Activated naive CD4-positive, alpha-beta T cell treated with anti-CD3 and anti-CD28 coated beads, Interleukin-2, amount 50 U/mL, for 72 hours (primary cell): ENCODE data around the gene CFL2. TPM values are rescaled to one million over a fixed set of nuclear protein-coding genes. Genes with fewer than 3 reads are reported as not detected.
"Not testable (repeated sequence)": the region's sequence is repeated elsewhere in the genome, so short reads cannot be mapped to it uniquely, and the experiment has no call there.

Experiments used
- ATAC-seq, 2 donors: fragments of 150-1000 bp; cut with Tn5 transposase; 2 replicates each; pipeline ENCODE4 v1.10.0; 2021; ENCODE audit warnings: mild to moderate bottlenecking in 2 of 2, moderate library complexity in 2 of 2
- DNase-seq, 2 donors: peaks; one replicate each; pipeline ENCODE4 v3.0.0; 2021 to 2022; ENCODE audit warnings: low spot score in 2 of 2
- H3K27ac Mint-ChIP-seq, 2 donors: one replicate each; pipeline ENCODE4 v1.8.0; 2022; ENCODE audit warnings: mild to moderate bottlenecking in 2 of 2, mixed read lengths in 2 of 2
- H3K36me3 Mint-ChIP-seq, 2 donors: one replicate each; pipeline ENCODE4 v1.8.0; 2022; ENCODE audit warnings: mixed read lengths in 2 of 2
- H3K9me3 Mint-ChIP-seq, 2 donors: one replicate each; pipeline ENCODE4 v1.8.0; 2022; ENCODE audit warnings: mixed read lengths in 2 of 2
- total RNA-seq, 2 donors: library from RNA; stranded (reverse); gene quantifications; one replicate each; pipeline ENCODE4 v1.2.3, GENCODE V29; 2022

Gene CFL2
- 1 to 10 TPM; 2.9 to 6.0 TPM for total RNA-seq

GRCh38 chr14:34714320-34715126 lies at the start of gene CFL2:
Gene CFL2 (minus strand): TSS chr14:34714593. CDS start chr14:34714540, 53 bp downstream.
- ATAC-seq, result peak; percentile 90 to 95
- H3K36me3 Mint-ChIP-seq, result peaks cover 9 to 10% of the 10 kb centered on the region in 2 donors

DNA sequence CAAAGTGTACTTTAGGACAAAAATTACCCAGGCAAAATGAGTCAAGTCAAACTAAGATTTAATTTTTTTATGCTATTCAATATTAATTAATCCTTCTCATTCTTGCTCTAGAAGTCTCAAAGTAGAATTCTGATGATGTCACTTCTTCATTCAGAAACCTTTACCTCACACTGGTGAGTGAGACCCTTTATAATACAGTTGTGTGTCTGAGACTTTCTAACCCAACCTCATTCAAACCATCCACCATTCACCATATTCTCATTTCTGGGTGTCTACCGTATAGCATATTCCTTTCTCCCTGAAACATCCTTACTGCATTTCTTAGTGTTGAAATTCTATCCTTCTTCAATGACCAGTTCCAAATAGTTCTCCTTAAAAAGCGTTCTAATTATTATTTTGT lies 40.8 kb upstream of the CFL2 start:
- Mint-ChIP-seq H3K9me3 (no peaks in the 10 kb centered on the region), H3K27ac (no peak overlapping the region), H3K36me3 (peaks cover 0 to 8% of the 10 kb centered on the region in 2 donors)
- no peak for ATAC-seq
- no peak for DNase-seq

More at GRCh38 chr14:34714320-34715126, at the start of gene CFL2:
- no peaks in the 10 kb centered on the region for H3K9me3 Mint-ChIP-seq
- H3K27ac Mint-ChIP-seq, result peak within 1 kb of the TSS; percentile 77 to 89
- DNase-seq, result peak; percentile 63 to 76

DNA sequence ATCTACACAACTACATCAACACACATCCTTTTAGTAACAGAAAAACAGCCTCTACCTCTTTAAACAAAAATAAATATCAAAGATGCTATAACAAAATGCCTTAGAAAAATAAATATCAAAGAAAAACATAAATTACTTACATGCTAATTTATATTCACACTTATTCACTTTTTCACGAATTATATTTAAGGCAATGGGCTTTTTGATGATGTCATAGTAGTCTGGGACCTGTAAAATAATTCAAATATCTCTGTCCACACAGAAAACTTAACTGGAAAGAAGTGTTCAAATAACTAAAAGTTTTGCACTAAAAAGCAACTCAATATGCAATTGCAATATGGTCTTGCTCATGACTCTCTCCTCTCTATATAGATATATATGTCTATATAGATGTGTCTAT lies 40.3 kb upstream of the CFL2 start:
- ATAC-seq, result no peak
- Mint-ChIP-seq H3K9me3 (no peaks in the 10 kb centered on the region), H3K36me3 (peaks cover 0 to 5% of the 10 kb centered on the region in 2 donors), H3K27ac (no peak overlapping the region)
- no peak for DNase-seq

DNA sequence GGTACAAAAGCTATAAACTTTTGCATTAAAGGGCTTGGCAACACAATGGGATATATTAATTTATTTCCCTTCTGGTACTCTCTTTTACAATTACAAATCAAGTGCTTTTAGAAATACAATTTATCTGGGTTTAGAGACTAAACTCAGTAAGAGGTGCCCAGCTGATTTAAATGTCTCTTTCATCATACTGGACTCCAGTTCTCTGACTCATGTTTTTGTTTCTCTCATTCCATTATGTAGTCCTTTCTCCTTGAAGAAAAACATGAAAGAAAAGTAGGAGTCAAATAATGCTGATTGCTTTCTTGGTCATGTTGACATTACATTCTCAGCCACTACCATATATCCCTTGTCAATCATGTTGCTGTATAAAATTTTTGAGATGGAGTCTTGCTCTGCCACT lies 36.3 kb upstream of the CFL2 start:
- H3K27ac Mint-ChIP-seq, result no peak overlapping the region
- H3K36me3 Mint-ChIP-seq, result peaks cover 0 to 5% of the 10 kb centered on the region in 2 donors
- ATAC-seq (no peak), DNase-seq (no peak)
- H3K9me3 Mint-ChIP-seq, result no peaks in the 10 kb centered on the region

- DNase-seq, result no peak
- H3K27ac Mint-ChIP-seq, result no peak overlapping the region
- no peaks in the 10 kb centered on the region for H3K9me3 Mint-ChIP-seq
- no peak for ATAC-seq
- H3K36me3 Mint-ChIP-seq, result peaks cover 0 to 5% of the 10 kb centered on the region in 2 donors
Observed at GRCh38 chr14:34750233-34750632, 35.8 kb upstream of the CFL2 start.

- no peak for DNase-seq
- Mint-ChIP-seq H3K9me3 (no peaks in the 10 kb centered on the region), H3K36me3 (peaks cover 0 to 5% of the 10 kb centered on the region in 2 donors), H3K27ac (no peak overlapping the region)
- ATAC-seq, result no peak
Observed at GRCh38 chr14:34749408-34749807, 35.0 kb upstream of the CFL2 start.

- H3K27ac Mint-ChIP-seq, result no peak overlapping the region
- no peak for DNase-seq
- peaks cover 0 to 5% of the 10 kb centered on the region in 2 donors for H3K9me3 Mint-ChIP-seq
- ATAC-seq, result no peak
- peaks cover 0 to 6% of the 10 kb centered on the region in 2 donors for H3K36me3 Mint-ChIP-seq
Observed at GRCh38 chr14:34742270-34743115, 28.1 kb upstream of the CFL2 start.

DNA sequence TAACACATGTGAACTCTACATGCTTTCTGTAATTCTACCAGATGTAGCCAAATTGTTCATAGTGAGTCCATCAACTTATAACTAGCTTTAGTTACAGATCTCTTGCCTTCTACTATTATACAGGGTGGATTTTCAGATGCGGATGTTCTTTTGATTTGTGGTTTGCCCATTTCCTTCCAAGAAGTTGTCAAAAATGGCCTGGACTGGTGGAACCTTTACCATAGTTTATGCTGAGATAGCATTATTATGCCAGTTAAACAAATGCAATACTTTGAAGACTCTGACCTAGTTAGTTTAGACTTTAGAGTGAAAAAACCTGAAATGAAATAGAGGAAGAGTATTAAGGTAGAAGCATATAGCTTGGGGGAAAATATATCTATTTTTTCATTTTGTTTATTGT lies 27.4 kb upstream of the CFL2 start:
- ATAC-seq (no peak), DNase-seq (no peak)
- H3K27ac Mint-ChIP-seq, result no peak overlapping the region
- peaks cover 0 to 5% of the 10 kb centered on the region in 2 donors for H3K9me3 Mint-ChIP-seq
- peaks cover 0 to 6% of the 10 kb centered on the region in 2 donors for H3K36me3 Mint-ChIP-seq

DNA sequence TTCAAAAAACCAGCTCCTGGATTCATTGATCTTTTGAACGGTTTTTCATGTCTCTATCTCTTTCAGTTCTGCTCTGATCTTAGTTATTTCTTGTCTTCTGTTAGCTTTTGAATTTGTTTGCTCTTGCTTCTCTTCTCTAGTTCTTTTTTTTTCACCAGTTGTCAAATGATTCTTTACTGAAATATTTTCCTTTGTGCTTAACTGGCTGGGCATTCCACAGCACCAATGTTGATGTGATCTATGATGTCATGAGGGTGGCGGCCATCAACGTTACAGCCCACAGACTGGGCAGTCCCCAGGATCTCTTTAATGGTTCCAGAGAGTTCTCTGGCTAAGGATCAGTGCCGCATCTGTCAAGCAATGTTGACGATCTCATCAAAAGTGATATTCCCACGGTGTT lies 25.7 kb upstream of the CFL2 start:
- DNase-seq, ATAC-seq, H3K27ac Mint-ChIP-seq, H3K9me3 Mint-ChIP-seq, H3K36me3 Mint-ChIP-seq: not testable (repeated sequence)

GRCh38 chr14:34737079-34737478 lies 22.7 kb upstream of the CFL2 start:
- ATAC-seq, DNase-seq, H3K36me3 Mint-ChIP-seq, H3K9me3 Mint-ChIP-seq, H3K27ac Mint-ChIP-seq: not testable (repeated sequence)

DNA sequence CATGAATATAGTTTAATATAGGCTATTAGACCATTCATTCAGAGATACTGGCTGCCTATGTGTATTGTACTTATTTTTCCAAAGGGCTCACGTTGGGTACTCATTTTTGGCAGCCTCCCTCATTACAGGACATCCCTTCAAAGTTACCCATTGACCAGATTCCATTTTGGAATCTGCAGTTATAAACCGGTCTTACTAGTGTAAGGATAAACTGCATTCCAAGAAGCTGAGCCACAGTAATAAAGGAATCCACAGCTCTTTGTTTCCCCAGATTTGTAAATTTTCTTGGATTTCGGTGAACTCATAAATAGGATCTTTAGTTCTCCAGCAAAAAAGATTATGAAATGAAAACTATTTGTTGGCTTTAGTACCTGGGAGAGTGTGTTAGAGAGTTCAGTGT lies 18.9 kb upstream of the CFL2 start:
- H3K9me3 Mint-ChIP-seq, result no peaks in the 10 kb centered on the region
- no peak for ATAC-seq
- no peak overlapping the region for H3K27ac Mint-ChIP-seq
- DNase-seq, result no peak
- H3K36me3 Mint-ChIP-seq, result no peaks in the 10 kb centered on the region

DNA sequence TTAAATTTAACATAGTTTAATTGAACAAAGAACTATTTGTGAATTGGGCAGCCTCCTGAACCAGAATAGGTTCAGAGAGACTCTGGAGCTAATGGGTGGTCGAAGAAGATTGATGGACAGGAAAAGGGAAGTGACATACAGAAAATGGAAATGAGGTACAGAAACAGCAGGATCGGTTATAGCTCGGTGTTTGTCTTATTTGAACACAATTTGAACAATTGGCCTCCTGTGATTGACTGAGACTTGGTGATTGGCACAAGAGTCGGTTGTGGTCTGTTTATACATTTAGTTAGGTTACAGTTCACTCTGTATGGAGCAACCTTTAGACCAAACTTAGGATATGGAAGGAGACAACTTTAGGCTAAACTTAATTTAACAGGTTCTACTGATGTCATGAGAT lies 18.4 kb upstream of the CFL2 start:
- Mint-ChIP-seq H3K27ac (no peak overlapping the region), H3K36me3 (no peaks in the 10 kb centered on the region), H3K9me3 (no peaks in the 10 kb centered on the region)
- ATAC-seq (no peak), DNase-seq (no peak)

DNA sequence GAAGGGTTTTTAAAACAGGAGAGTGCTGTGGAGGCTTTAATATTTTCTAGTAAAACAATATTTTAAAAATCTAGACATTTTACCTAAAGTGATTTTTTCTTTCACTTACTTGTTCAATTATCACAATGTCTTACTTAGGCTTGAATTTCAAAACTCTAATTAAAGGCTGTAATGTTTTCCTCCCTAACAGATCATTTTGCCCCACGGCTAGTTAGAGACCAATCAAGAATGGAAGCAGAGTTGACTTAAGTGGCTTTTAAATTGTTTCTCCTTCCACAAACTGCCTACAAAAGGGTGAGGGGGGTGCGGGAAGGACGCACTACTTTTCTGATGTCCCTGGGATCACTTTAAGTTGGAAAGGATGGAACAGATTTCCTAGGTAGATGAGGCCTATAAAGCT lies 9.5 kb upstream of the CFL2 start:
- ATAC-seq (no peak), DNase-seq (no peak)
- H3K27ac Mint-ChIP-seq, result no peak overlapping the region
- H3K9me3 Mint-ChIP-seq, result no peaks in the 10 kb centered on the region
- H3K36me3 Mint-ChIP-seq, result no peaks in the 10 kb centered on the region

GRCh38 chr14:34722723-34723545 lies 8.5 kb upstream of the CFL2 start:
- no peak overlapping the region for H3K27ac Mint-ChIP-seq
- DNase-seq (peak in 1 of 2 donors; percentile 40), ATAC-seq (peak; percentile 49 to 55)
- no peaks in the 10 kb centered on the region for H3K9me3 Mint-ChIP-seq
- no peaks in the 10 kb centered on the region for H3K36me3 Mint-ChIP-seq

GRCh38 chr14:34721129-34721528 lies 6.7 kb upstream of the CFL2 start:
- H3K27ac Mint-ChIP-seq, result no peak overlapping the region
- DNase-seq (no peak), ATAC-seq (no peak)
- no peaks in the 10 kb centered on the region for H3K9me3 Mint-ChIP-seq
- H3K36me3 Mint-ChIP-seq, result no peaks in the 10 kb centered on the region

DNA sequence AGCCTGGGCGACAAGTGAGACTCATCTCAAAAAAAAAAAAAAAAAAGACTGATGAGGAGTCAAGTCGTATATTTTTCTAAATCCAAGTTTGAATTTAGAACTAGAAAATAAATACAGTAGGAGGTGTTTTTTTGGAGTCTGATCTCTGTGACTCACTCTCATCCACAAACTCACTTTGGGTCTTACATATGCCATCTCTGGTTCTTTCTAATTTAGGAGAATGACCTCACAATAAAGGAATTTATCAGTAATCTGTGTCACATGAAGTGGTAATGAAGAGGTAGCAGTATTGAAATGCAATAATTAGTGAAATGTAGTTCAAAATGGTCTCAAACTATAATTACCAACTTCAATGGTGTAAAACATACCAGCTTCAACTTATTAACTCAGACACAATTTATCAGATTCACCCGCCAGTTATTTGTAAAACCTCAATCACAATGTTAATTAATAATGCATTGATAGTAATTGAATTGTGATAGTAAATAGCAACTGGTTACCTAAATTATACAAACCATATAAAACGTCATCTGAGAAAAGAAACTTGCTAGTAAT lies 4.4 kb upstream of the CFL2 start:
- no peaks in the 10 kb centered on the region for H3K9me3 Mint-ChIP-seq
- DNase-seq (no peak), ATAC-seq (no peak)
- peaks cover under 1 to 2% of the 10 kb centered on the region in 2 donors for H3K36me3 Mint-ChIP-seq
- no peak overlapping the region for H3K27ac Mint-ChIP-seq
